Measurements from ENCODE around the gene PRKAG3.

The PRKAG3 gene

GRCh38 chr2:218839888-218840287 is 8.3 kb upstream of the PRKAG3 start:
- no peak for TF ChIP-seq CTCF (IDR thresholded peaks at IDR 0.05; ENCODE audit: extremely low read depth, insufficient read depth, missing control alignments)
- DNase-seq (ENCODE audit: low spot score) = no peak
- in situ Hi-C loops (cut with MboI; ENCODE audit: low pct_unique_long_range_greater_than_20kb, low sequenced_read_pairs, unreplicated experiment) = loop anchor here (10.0 to 25.0 kb wide), 2 partner anchors 115 to 428 kb away; partner anchors contain the start of gene VIL1

GRCh38 chr2:218839430-218839829 is 7.8 kb upstream of the PRKAG3 start:
- no peak for TF ChIP-seq CTCF (IDR thresholded peaks at IDR 0.05; ENCODE audit: extremely low read depth, insufficient read depth, missing control alignments)
- in situ Hi-C loops (cut with MboI; ENCODE audit: low pct_unique_long_range_greater_than_20kb, low sequenced_read_pairs, unreplicated experiment) = loop anchor here (25.0 kb wide), 1 partner anchor 427 kb away; the partner anchor contains the start of gene VIL1
- DNase-seq (ENCODE audit: low spot score) = no peak

GRCh38 chr2:218837495-218837894 is 5.9 kb upstream of the PRKAG3 start:
- DNase-seq (ENCODE audit: low spot score) = no peak
- TF ChIP-seq CTCF (IDR thresholded peaks at IDR 0.05; ENCODE audit: extremely low read depth, insufficient read depth, missing control alignments) = no peak
- in situ Hi-C loops (cut with MboI; ENCODE audit: low pct_unique_long_range_greater_than_20kb, low sequenced_read_pairs, unreplicated experiment) = loop anchor here (25.0 kb wide), 1 partner anchor 425 kb away; the partner anchor contains the start of gene VIL1

- no peak for TF ChIP-seq CTCF (IDR thresholded peaks at IDR 0.05; ENCODE audit: extremely low read depth, insufficient read depth, missing control alignments)
- in situ Hi-C loops (cut with MboI; ENCODE audit: low pct_unique_long_range_greater_than_20kb, low sequenced_read_pairs, unreplicated experiment) = loop anchor here (25.0 kb wide), 1 partner anchor 422 kb away; the partner anchor contains the start of gene VIL1
- no peak for DNase-seq (ENCODE audit: low spot score)
Observed at GRCh38 chr2:218834685-218835084, 3.1 kb upstream of the PRKAG3 start.

- in situ Hi-C loops (cut with MboI; ENCODE audit: low pct_unique_long_range_greater_than_20kb, low sequenced_read_pairs, unreplicated experiment) = loop anchor here (25.0 kb wide), 1 partner anchor 421 kb away; the partner anchor contains the start of gene VIL1
- TF ChIP-seq CTCF (IDR thresholded peaks at IDR 0.05; ENCODE audit: extremely low read depth, insufficient read depth, missing control alignments) = no peak
- no peak for DNase-seq (ENCODE audit: low spot score)
Observed at GRCh38 chr2:218833023-218833609, 1.5 kb upstream of the PRKAG3 start.

GRCh38 chr2:218832520-218832919 is 917 bp upstream of the PRKAG3 start:
- in situ Hi-C loops (cut with MboI; ENCODE audit: low pct_unique_long_range_greater_than_20kb, low sequenced_read_pairs, unreplicated experiment) = loop anchor here (25.0 kb wide), 1 partner anchor 420 kb away; the partner anchor contains the start of gene VIL1
- no peak for TF ChIP-seq CTCF (IDR thresholded peaks at IDR 0.05; ENCODE audit: extremely low read depth, insufficient read depth, missing control alignments)

More at GRCh38 chr2:218832520-218832919, 917 bp upstream of the PRKAG3 start:
- DNase-seq (ENCODE audit: low spot score) = no peak
